T1000 (cell line): Measurements from ENCODE around the gene CDH4.

Source experiments
- DNase-seq: peaks from one replicate; lab custom pipeline; 2025; ENCODE audit warnings: mixed read lengths; lab: John Stamatoyannopoulos, UW

The CDH4 gene

DNA sequence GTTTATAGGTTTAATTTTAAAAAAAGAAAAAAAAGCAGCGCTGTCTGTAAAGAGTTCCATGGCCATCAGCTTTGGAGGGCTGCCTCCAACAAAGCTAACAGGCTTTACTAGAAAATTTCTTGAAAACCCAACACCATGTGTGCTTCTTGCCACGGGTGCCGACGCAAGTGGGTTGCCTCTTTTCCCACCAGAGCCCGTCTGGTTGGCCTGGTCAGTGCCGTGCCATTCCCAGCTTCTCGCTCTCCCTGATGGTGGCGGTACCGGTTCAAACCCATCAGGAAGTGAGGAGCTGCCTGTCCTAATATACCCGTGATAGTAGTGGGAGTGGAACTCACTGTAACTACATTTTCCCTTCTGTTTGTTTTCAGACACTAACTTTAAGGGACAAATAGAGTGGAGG is 73.7 kb downstream of the CDH4 start:
- DNase-seq, result no peak

DNA sequence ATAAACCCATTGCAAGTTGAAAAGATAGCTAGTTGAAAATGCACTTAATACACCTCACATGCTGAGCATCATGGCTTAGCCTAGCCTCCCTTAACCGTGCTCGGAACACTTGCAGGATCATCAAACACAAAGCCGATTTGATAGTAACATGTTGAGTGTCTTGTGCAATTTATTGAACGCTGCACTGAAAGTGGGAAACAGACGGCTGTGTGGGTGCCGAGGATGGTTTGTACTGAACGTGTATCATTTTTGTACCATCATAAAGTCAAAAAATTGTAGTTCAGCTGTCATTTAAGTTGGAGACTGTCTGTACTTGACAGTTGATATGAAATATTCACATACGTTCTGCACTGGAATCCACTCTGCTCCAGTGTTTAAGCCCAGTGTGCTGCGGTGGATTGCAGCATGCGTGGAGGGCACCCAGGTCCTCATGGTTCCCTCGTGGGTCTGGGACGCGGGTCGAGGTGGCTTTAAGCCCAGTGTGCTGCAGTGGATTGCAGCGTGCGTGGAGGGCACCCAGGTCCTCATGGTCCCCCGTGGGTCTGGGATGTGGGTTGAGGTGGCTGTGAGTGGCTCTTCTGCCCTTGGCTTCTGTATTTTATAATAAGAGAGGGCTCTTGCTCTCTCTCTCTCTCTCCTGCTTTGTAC is 77.0 kb downstream of the CDH4 start:
- DNase-seq, result no peak

DNA sequence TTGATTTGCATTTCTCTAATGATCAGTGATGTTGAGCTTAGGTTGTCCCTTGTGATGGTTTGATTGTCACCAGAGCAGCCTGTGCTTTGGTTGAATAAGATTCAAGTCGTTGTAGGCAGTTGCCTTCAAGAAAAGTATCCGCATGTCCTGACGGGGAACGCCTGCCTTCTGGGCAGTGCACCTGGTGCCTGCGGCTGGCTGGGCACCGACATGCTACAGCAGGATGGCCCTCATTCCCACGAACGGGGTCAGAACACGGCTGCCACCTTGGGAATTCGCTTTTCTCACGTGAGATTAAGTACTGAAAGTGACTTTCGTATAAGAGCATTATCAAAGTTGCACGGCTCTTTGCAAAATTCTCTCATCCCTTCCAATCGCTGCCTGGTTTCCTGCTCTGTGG is 78.4 kb downstream of the CDH4 start:
- DNase-seq, result no peak

DNA sequence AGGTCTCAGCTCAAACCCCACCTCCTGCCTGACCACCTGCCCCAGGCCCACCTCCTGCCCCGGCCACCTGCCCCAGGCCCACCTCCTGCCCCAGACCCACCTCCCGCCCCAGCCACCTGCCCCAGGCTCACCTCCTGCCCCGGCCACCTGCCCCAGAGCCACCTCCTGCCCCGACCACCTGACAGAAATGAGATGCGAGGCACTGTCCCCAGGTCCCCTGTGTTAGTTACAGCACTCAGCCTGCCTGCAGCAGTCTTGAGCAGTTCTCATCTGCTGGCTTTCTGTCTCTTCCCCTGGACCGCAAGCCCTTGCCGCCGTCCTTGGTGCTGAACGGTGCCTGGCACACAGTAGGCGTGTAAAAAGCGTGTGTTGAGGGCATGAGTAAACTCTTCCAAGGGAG is 79.5 kb downstream of the CDH4 start:
- DNase-seq, result no peak

DNA sequence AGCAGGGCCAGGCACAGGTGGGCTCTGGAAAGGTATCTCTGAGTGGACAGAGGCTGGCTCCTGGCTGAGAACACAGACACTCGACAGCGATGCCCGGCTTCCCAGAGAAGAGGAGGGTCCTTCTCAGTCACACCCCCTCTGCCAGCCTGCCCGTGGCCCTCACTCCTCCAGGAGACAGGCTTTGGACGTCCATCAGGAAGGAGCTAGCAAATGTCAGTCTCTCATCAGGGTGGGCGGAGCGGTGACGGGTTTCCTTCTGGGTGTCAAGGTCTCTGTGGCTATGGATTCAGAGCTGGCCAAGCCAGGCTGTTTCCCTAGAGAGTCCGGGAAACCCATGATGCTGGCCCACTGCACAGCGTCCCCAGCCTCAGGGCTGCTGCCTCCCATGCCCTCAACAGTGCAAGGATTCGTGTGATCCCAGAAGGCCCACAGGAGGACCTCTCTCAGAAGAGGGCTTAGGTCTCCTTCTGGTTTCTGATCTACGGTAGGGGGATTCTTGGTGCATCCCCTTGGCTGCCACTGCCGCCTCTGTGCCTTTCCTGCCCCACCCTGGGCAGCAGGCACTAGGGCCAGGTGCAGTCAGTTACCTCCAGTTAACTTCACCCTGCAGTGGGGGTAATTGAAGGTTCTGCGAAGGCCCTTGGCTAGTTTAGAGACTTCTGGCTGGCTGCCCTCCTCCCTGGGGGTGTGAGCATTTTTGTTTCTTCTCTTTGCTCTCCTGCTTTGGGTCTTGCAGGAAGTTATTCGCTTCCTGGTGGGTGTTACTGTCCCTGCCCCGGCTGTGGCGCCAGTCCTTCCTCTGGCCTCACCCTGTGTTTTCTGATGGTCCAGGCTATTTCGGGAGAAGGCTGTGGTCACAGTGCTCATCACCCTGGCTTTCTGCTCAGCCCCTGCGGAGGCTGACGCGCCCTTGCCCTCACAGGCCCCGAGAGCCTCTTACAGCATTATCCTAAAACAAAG is 80.2 kb downstream of the CDH4 start:
- no peak for DNase-seq

DNA sequence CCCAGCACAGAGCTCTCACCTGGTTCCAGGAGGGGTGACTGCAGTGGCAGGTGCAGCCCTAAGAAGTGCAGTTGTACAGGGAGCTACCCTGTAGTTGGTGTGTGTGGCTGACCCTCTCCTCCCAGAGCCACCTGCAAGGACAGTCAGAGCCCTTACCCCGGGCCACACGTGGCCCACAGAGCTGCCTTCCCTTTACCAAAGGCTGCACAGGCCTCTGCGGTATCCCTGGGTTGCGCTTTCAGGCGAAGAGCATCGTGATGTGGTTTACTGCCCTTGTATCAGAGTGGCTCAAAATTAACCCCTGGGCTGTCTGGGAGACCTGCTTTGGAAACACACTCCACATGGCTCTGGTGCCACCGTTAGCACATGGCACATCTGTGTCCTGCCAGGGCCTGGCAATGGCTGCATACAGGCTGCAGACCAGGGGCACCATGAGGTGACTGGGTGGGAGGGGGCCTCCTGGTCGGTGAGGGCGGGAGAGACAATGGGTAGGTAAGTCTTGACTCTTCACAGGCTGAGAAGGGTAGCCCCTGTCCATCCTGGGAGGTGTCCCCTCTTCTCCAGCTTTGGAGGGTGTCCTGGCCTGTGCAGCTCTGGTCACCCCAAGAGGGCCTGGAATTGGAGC is 81.5 kb downstream of the CDH4 start:
- no peak for DNase-seq

DNA sequence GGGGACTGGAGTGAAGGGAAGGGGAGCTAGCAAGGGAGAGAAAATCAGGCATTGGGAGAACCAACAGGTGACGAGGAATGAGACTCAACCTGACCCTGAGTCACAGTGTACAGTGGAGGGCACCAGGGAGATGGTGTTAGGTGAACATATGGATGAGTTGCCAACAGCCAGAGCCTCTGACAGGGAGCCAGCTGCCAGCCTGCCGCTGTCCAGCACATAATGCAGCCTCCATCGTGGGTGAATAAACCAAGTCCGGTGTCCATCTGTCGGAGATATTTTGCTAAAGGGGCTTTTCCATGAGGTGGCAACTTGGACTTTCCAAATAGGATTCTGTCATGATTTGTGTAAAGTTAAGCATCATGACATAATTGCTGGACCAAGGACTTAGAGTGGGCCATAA is 88.1 kb downstream of the CDH4 start:
- DNase-seq, result no peak

DNA sequence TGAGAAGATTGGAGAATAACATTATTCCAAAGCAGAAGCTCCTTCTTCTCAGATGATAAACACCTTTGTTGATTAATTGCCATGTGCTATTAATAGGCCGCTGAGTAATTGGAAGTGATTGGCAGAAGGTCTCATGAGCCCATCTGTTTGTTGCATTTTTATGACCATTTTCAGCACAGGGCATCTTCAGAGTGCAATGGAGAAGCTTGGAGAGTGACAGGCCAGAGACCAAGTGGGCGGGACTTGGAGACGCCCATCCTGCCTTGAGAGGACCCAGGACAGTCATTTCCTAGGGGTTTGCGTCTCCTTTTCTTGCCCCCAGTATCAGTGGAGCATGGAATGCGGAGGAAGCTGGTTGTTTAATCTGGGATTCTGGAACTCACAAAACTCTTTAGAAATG is 89.5 kb downstream of the CDH4 start:
- DNase-seq, result no peak

DNA sequence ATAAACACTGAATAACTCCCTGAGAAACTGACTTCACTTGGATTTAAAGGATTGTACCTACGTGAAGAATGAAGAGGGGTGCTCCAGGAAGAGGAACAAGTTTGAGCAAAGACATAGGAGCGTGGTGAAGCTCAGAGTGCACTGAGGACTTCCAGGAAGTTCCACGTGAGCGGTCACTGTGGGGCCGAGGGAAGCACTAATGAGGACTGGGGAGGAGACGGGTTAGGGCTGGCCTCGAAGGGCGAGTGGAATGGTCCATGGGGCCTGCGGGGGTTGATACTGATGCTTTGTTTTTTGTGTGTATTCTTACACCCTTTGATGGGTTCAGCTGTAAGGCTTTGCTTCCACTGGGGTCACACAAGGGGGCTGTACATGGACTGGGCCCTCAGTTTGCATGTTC is 91.9 kb downstream of the CDH4 start:
- no peak for DNase-seq

DNA sequence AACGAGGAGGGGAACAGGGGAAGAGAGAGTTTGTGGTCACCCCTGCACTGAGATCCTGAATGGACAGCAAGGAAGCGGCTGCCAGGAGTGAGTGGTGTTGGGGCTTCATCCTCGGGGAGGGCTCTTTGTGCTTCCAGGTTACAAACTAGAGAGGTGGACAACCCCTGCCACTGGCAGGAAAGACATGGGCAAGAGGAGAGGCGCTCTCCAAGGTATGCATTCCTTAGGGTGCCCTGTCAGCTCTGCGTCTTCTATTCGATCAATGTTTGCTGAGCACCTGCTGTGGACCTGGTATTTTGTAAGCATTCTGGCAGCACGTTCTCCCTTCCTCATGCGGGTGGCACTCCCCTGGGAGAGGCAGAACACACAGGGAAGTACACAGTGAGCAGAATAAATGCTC is 93.6 kb downstream of the CDH4 start:
- DNase-seq, result no peak

DNA sequence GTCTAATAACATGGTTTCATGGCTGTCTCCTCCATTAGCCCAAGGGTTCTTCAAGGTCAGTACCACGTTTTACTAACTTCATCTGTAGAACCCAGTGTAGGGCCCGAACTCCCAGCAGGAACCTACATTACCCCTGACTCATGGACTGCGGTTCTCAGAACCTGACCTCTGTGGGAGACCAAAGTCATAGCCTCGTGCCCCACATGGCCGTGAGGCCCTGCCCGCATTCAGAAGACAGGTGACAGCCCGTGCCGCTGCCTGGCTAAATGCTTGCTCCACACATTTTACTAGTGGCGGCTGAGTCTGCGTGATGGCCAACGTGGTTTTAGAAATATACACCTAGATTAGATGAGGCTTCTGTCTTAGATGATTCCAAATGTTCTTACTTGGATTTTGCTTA is 94.9 kb downstream of the CDH4 start:
- no peak for DNase-seq

DNA sequence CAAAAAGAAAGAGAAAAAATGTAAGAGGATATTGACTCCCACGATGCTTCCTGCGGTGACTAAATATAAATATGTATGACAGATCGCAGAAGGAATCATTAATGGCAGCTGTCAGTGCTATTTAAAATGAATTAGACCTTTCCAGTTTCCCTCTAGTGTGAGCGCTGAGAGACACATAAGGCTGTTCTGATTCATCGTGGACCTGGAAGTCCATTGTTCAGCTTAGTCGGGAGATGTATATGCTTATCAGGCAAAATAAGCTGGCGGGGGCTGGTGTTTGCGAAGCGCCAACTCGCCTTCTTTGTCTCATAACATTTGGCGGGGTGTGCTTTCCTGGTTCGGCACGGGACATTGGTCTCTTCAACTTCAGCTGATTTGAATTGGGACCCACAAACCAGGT is 95.4 kb downstream of the CDH4 start:
- no peak for DNase-seq

DNA sequence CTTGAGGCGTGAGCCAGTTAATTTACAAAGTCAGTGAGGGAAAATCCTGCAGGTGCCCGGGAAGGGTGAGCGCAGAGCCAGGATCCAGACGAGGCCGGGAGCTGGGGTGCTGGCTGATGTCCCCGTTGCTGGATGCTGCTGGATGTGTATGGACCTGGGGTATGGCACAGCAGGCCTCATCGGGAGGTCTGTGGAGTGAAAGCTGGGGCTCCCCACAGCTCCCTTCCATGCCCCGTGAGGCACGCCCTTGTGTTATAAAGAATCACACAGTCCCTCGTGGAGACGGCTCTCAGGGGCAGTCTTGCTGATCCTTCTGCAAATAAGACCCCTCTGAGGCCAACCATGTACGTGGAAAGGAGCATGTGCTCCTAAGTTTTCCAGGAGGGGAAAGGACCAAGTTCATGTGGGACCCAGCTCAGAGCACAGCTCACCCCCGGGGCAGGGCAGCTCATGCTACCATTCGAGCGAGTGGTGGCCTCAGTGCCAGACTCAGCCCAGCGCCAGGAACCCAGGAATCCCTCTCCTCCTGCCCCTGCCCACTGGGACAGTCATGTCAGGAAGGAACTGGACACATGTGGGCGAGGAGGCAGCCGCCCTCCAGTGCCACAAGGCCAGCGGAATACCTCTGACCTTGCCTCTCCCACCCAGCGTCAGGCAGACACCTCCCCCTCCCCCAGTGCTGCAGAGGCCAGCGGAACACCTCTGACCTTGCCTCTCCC is 97.5 kb downstream of the CDH4 start:
- no peak for DNase-seq

DNA sequence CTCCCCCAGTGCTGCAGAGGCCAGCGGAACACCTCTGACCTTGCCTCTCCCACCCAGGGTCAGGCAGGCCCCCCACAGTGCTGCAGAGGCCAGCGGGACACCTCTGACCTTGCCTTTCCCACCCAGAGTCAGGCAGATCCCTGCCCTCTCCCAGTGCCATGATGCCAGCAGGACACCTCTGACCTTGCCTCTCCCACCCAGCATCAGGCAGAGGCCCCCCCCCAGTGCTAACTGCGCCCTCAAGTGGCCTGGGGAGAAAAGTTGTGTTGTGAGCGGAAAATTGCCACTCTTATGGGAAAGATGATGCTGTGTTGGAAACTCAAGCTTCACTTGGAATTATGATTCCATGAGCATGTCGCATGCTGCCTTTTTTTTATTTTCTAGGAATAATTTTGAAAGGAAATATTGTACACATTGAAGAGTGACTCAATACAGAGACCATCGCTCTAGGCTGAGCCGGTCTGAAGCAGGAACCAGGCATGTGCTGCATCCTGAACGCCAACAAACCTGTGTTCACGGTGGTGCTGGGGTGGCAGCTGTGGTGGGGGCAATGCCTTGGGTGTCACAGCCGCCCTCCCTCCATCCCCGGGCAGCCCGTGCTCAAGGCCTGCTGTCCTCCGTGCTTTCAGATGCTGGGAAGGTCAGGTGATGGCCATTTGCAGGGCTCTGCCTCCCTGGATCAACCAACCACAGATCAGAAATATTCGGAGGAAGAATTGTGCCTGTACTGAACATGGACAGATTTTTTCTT is 98.6 kb downstream of the CDH4 start:
- no peak for DNase-seq

DNA sequence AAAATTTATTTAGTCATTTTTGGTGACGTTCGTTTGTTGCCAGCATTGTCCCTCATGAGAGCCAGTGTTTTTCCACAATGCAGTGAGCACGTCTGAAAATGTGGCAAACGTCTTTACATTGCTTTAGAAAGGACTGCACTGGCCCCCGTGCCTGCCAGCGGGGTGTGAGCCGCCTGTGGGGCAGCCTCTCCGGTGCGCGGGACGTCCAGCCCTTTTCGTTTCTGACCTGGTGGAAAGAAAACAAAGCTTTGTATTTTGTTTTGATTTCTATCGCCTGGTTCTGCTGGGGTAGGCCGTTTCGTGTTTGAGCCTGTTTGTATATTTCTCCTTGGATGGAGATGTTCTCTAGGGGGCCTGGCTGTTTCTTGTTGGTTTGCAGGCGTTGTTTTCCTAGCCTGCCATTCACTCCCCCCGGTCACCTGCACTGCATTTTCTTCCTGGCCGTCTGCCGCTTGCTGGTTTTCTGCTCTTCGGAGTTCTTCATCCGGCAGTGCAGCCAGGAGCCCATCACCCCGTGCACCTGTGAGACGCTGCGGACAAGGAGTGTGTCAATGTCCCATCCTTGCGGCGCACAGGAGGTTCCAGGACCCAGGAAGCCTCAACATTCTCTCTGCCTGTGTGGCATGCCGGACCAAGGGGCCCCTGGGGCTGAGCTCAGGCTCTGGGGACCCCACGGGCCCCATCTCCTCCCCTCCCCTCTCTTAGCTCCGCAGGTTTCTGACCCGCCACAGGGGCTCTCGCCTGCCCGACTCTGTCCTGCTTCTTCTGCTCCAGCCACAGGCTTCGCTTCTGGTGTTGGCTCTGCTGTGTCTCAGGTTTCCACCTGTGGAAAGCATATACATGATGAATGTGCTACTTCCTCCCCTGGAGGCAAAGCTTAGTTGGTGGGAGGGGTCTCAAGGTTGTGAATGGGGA is 100.5 kb downstream of the CDH4 start:
- DNase-seq, result no peak

DNA sequence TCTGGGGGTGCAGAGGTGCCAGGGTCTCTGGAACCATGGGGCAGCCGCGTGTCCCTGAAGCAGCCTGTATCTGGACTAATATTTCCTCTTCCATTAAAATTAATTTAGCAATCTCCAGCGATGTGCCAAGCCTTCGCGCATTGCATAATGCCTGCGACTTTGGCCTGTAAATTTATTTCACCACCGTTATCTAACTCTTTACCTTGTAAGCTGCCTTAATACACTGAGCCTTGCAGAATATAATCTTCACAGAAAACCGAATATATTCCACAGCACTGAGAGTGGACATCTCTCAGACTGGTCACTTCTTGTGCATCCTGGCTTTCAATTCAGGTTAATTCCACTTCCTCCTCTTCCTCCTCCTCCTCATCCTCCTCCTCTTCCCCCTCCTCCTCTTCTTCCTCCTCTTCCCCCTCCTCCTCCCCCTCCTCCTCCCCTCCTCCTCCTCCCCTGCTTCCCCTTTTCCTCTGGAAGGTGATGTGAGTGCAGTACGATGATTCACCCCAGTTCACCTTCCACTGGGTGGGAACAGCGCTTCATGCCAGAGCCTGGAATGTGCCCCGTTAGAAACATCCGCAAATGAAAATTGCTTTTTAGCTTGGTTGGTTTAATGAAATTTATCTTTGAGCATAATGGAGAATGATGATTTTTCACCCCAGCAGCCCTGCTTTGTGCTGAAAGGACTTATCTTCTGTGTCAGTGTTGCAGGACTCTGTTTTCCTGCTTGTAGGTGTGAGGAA is 101.4 kb downstream of the CDH4 start:
- no peak for DNase-seq

DNA sequence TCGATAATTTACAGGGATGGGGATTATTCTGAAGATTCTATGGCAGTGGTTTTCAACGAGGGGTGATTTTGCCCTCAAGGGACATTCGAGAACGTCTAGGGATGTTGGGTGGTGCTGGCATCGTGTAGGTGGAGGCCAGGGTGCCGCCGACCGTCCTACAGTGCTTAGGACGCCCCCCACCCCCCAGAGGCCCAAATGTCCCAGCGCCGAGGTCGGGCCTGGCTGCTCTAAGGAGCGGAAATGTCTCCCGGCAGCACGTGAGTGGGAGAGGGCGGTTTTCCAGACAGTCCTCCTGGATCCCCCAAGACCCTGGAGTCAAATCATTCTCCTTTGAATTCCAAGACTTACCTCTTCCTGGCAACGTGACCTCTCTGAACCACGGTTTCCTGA is 101.9 kb downstream of the CDH4 start:
- DNase-seq, result no peak

DNA sequence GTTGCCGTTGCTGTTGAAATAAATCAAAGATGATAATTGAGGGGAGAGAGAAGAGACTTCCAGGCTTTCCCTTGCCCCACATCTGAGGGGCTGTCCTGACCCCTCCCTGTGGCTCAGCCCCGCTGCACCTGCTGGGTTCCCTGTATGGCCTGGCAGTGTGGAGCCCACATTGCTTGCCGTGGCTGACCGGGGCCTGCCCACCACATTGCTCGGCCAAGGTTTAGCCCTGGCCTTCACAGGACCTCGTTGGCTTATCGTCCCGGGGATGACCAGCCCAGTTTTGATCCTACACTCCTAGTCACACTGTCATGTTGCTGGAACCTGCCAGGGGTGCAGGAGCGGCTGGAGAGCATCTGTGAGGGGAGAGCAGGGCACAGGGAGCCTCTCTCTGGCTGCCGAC is 102.4 kb downstream of the CDH4 start:
- DNase-seq, result no peak

DNA sequence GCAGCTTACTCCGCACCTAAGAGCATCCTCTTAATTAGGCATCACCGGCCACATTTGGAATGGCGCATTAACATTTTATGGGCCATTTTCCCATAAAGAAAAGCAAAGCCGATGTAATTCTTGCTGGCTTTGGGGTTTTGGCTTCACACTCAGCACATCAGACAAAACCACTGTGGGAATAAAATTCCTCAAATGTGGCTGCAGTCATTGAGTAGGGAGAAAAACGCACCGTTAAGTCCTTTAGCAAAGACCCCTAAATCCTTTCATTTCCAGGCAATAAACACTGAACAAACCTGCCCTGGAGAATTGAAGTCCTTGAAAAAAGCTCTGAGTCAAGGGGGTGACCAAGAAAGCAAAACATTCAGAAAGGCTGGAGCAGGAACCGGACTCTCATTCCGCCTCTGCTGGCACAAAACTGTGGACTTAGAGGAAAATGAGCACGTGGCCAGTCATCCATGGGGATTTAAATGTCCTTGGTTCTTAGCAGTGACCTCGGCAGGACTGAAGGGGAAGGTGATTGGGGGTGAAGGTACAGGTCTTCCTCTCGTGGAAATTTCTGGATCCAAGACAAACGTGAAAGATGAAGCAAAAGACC is 102.9 kb downstream of the CDH4 start:
- no peak for DNase-seq

DNA sequence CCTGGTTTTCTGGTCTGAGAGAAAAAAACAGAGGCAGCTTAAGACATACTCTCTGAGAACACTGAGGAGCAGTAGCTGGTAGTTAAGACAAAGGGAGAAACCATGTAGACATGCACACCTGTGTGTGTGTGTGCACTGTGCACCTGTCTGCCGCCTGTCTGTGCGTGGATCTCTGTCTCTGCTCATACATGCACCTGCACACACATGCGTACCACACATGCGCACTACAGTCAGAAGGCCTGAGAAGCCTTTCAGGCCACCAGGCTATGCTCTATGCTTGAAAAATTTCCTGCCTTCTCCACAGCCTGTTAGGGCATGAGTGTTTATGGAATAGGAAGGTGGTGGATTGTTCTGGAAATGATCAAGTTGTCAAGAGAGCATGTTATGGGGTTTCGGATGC is 103.5 kb downstream of the CDH4 start:
- DNase-seq, result no peak
